GM12878 (cell line): ENCODE results near the gene RNF7. TPM values are rescaled to one million over a fixed set of nuclear protein-coding genes. Genes with fewer than 3 reads are reported as not detected.

Experiments used
- ATAC-seq: fragments of 200-7000 bp; cut with Tn5 transposase; 3 replicates; pipeline ENCODE4 v1.9.1; 2020; ENCODE audit warnings: mild to moderate bottlenecking, moderate library complexity
- BruUV-seq: library from RNA; stranded (reverse); fragments of 400-500 nt; replicated peaks from 2 replicates; lab custom pipeline; 2021; lab: Mats Ljungman, UMichigan
- CTCF ChIA-PET: fragments of 300-600 bp; sonication (Branson Sonifier 250); formaldehyde crosslinking; extraction: SDS; loops from one replicate; lab custom pipeline; 2021; ENCODE audit warnings: inconsistent platforms; lab: Yijun Ruan, JAX
- POLR2A ChIA-PET: fragments of 350-600 bp; formaldehyde crosslinking; extraction: SDS; loops from one replicate; lab custom pipeline; 2021; ENCODE audit warnings: inconsistent platforms; lab: Charles Lee
- RAD21 ChIA-PET: fragments of 300-600 bp; sonication (Branson Sonifier 250); formaldehyde crosslinking; loops from one replicate; lab custom pipeline; 2023; ENCODE audit warnings: antibody characterized with exemption; ENCODE audit not compliant: unreplicated experiment; lab: Charles Lee
- SMC1A ChIA-PET: fragments of 300-600 bp; sonication (Branson Sonifier 250); formaldehyde crosslinking; loops from one replicate; lab custom pipeline; 2023; ENCODE audit not compliant: unreplicated experiment, uncharacterized antibody; lab: Charles Lee
- DNase-seq: peaks from one replicate; pipeline ENCODE4 v3.0.0-alpha.2; 2011; ENCODE audit warnings: low read depth, low spot score
- FAIRE-seq: peaks from 3 replicates; lab custom pipeline; 2011; peaks lifted over from hg19 to GRCh38; lab: Jason Lieb, UNC
- H2AFZ ChIP-seq: 2 replicates; pipeline ENCODE4 v1.6.0; 2011; ENCODE audit warnings: low read depth, low read length, control low read depth; ENCODE audit not compliant: control insufficient read depth
- H3K27ac ChIP-seq: 2 replicates; pipeline ENCODE4 v1.5.1; 2011; ENCODE audit warnings: control low read depth; ENCODE audit not compliant: control insufficient read depth, insufficient read depth
- H3K27me3 ChIP-seq, 2 experiments: replicated peaks in 1 of 2; 2 replicates each; pipeline versions ENCODE4 v1.6.0 to v1.6.1; 2011; ENCODE audit warnings: low read length in 1 of 2; ENCODE audit not compliant: control insufficient read depth in 2 of 2, insufficient read depth in 2 of 2
- H3K36me3 ChIP-seq, 2 experiments: 2 replicates each; pipeline ENCODE4 v1.5.1; 2011; ENCODE audit warnings: low read length in 1 of 2; ENCODE audit not compliant: control insufficient read depth in 2 of 2, insufficient read depth in 2 of 2
- H3K4me1 ChIP-seq: 2 replicates; pipeline ENCODE4 v1.6.1; 2011; ENCODE audit warnings: mild to moderate bottlenecking, low read length, moderate library complexity, mixed read lengths; ENCODE audit not compliant: control insufficient read depth, insufficient read depth
- H3K4me2 ChIP-seq: 2 replicates; pipeline ENCODE4 v1.6.0; 2011; ENCODE audit warnings: control low read depth; ENCODE audit not compliant: control insufficient read depth, insufficient read depth
- H3K4me3 ChIP-seq: fragments of 200-600 bp; sonication (generic); 2 replicates; pipeline ENCODE4 v1.5.1; 2016
- H3K79me2 ChIP-seq: 2 replicates; pipeline ENCODE4 v1.6.0; 2011; ENCODE audit warnings: low read length; ENCODE audit not compliant: control insufficient read depth, insufficient read depth
- H3K9ac ChIP-seq: 2 replicates; pipeline ENCODE4 v1.8.0; 2011; ENCODE audit warnings: low read length, control low read depth, mixed read lengths; ENCODE audit not compliant: control insufficient read depth, insufficient read depth
- H3K9me3 ChIP-seq: replicated peaks from 3 replicates; pipeline ENCODE4 v1.5.1; 2011; ENCODE audit warnings: mild to moderate bottlenecking, low read length; ENCODE audit not compliant: control insufficient read depth, insufficient read depth
- H4K20me1 ChIP-seq: 2 replicates; pipeline ENCODE4 v1.6.0; 2011; ENCODE audit not compliant: control insufficient read depth, insufficient read depth
- EP300 ChIP-seq, 2 experiments: fragments of 150-350 bp in 1 of 2; IDR thresholded peaks; 2 replicates each; pipeline ENCODE4 v1.6.1; 2011 to 2012; ENCODE audit warnings: low read depth in 2 of 2, low read length in 2 of 2, borderline replicate concordance in 1 of 2, improper control_type of control experiment in 1 of 2, inconsistent platforms in 1 of 2; ENCODE audit not compliant: control insufficient read depth in 1 of 2
- LARP7 ChIP-seq: fragments of 450-650 bp; IDR thresholded peaks from 2 replicates; pipeline ENCODE4 v1.6.1; 2017; ENCODE audit warnings: mild to moderate bottlenecking
- SMAD1 ChIP-seq: fragments of 450-650 bp; IDR thresholded peaks from 2 replicates; pipeline ENCODE4 v1.6.1; 2018; ENCODE audit warnings: mild to moderate bottlenecking, low read depth; ENCODE audit not compliant: partially characterized antibody
- SREBF2 ChIP-seq: IDR thresholded peaks from 2 replicates; pipeline ENCODE4 v1.6.1; 2012; ENCODE audit warnings: mild to moderate bottlenecking, low read length
- WGBS: methylation state at CpG from one replicate; pipeline ENCODE4 v1.1.6; 2016; ENCODE audit warnings: low lambda C conversion rate; ENCODE audit not compliant: insufficient replicate concordance, insufficient coverage; ENCODE audit errors: missing lambda C conversion rate; 5-methylcytosine and 5-hydroxymethylcytosine counted together
- in situ Hi-C: fragments of 300-500 bp; cut with MboI; formaldehyde crosslinking; loops from 9 replicates; pipeline ENCODE4 v1.14.3; 2018; ENCODE audit warnings: mixed read lengths
- intact Hi-C: fragments of 100-400 bp; cut with micrococcal nuclease; formaldehyde crosslinking; loops from one replicate; pipeline ENCODE4 v1.14.2; 2022; ENCODE audit not compliant: unreplicated experiment
- polyA plus RNA-seq, 11 experiments: library from polyadenylated mRNA; depleted of rRNA in 4 of 11; unstranded in 6 of 11; stranded (reverse) in 5 of 11; fragments of >200 nt; fragmentation: Nextera tagmentation in 4 of 11; fragmentation: Illumina TruSeq in 1 of 11; extraction: Ambion mirVana in 4 of 11; extraction: Trizol in 1 of 11; gene quantifications; 1 replicate in 1 of 11; 2 replicates in 10 of 11; pipeline versions ENCODE4 v1.2.1 to v1.2.3, GENCODE V29; 2011 to 2016; ENCODE audit warnings: inconsistent platforms in 2 of 11, missing spikeins in 2 of 11, low read depth in 1 of 11
- total RNA-seq, 4 experiments: library from RNA; depleted of rRNA in 3 of 4; stranded (reverse); fragments of >200 nt in 3 of 4; fragmentation: Illumina TruSeq in 1 of 4; extraction: Trizol in 1 of 4; gene quantifications; 2 replicates each; pipeline versions ENCODE4 v1.2.1 to v1.2.3, GENCODE V29; 2013 to 2021
- TF ChIP-seq, protein P1 (sequence below): IDR thresholded peaks from 2 replicates; pipeline ENCODE4 v1.6.1; 2012; ENCODE audit warnings: low read depth, low read length, improper control_type of control experiment
- TF ChIP-seq, protein P2 (sequence below): fragments of 450-650 bp; IDR thresholded peaks from 2 replicates; pipeline ENCODE4 v1.6.1; 2017; ENCODE audit warnings: mild to moderate bottlenecking, low read depth, inconsistent platforms; ENCODE audit not compliant: poor library complexity, severe bottlenecking
- TF ChIP-seq, protein P3 (sequence below): IDR thresholded peaks from 2 replicates; pipeline ENCODE4 v1.6.1; 2012; ENCODE audit warnings: mild to moderate bottlenecking, low read depth, low read length
- TF ChIP-seq, protein P4 (sequence below): fragments of 450-650 bp; IDR thresholded peaks from 2 replicates; pipeline ENCODE4 v1.6.1; 2018; ENCODE audit warnings: borderline replicate concordance, mild to moderate bottlenecking; ENCODE audit not compliant: partially characterized antibody

Gene RNF7
- total and polyA plus RNA-seq, 10 of the 15 experiments (the other 5 are each of a cell fraction or from before 2014, with no cell fraction given) = 36.0 to 146 (median 76.4) TPM

DNA sequence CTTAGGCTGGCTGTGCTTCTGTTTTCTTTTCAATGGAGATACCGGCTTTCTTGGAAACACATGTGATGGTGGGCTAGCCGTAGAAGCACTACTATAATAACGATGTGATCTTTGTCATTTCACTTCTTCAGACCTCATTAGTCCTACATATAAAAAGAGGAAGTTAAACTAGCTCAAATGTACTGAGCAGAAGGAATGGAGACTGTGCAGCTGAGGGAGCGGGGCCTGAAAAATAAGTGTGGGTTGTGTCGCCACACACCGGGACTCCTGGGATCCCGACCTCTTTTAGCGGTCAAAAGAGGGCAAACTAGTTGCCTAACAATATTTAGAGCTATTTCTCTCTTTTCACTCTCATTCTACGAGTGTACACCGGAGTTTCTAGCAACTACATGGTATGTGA, 1.0 kb upstream of the RNF7 start (continued):
- TF ChIP-seq, protein P1, sequence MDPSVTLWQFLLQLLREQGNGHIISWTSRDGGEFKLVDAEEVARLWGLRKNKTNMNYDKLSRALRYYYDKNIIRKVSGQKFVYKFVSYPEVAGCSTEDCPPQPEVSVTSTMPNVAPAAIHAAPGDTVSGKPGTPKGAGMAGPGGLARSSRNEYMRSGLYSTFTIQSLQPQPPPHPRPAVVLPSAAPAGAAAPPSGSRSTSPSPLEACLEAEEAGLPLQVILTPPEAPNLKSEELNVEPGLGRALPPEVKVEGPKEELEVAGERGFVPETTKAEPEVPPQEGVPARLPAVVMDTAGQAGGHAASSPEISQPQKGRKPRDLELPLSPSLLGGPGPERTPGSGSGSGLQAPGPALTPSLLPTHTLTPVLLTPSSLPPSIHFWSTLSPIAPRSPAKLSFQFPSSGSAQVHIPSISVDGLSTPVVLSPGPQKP = no peak
- TF ChIP-seq SMAD1 (no peak), EP300 (IDR thresholded peaks at IDR 0.05; ENCODE audit: borderline replicate concordance in 1 of 2, control insufficient read depth in 1 of 2, low read depth in 2 of 2, low read length in 2 of 2) (no peak)

DNA sequence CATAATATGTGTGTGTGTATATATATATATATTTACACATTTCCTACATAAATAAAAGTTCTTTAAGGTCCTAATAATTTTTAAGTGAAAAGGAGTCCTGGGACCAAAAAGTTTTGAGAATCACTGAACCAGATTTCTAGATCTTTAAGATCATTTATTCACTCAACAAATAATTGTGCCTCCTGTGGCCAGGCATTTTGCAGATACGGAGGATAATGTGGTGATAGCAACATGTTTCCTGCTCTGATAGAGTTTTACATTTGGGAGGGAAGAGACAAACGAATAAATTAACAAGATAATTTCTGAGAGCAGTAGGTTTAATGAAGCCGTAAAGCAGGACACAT, 448 bp upstream of the RNF7 start:
- Histone ChIP-seq H3K36me3 (peaks cover 0 to 3% of the 10 kb centered on the region in 2 experiments; a peak in 1 of 4 replicates), H3K4me1 (0 out of 2 replicates have a peak, but pooled peaks cover 5% of the 10 kb centered on the region), H4K20me1 (no peaks in the 10 kb centered on the region), H3K4me3 (no peak overlapping the region), H3K27me3 (no peaks in the 10 kb centered on the region), H3K79me2 (peaks cover 42% of the 10 kb centered on the region), H3K9ac (no peak overlapping the region), H3K9me3 (no peaks in the 10 kb centered on the region), H3K4me2 (peak overlapping the region; percentile 69), H2AFZ (peak overlapping the region; percentile 96), H3K27ac (peak overlapping the region; percentile 30; the same call in 1 of the 2 replicates)
- in situ Hi-C loops = no loop called here
- no TSS peak for BruUV-seq
- RAD21 ChIA-PET = interaction anchor here (1.0 to 4.1 kb wide), 3 partner anchors 47 to 175 kb away, joined by 3 to 23 read pairs (median 4); partner anchors contain the start of gene ATP1B3
- intact Hi-C loops = loop anchor here (1.0 to 5.0 kb wide), 3 partner anchors 139 to 545 kb away; partner anchors contain the start of gene ATP1B3
- CTCF ChIA-PET = interaction anchor here (0.6 to 2.6 kb wide), 10 partner anchors 15 to 1636 kb away, joined by 3 to 33 read pairs (median 4); no protein-coding TSS in a partner anchor
- WGBS = 4% methylated on average over 3 of the region's 3 CpGs
- SMC1A ChIA-PET = interaction anchor here (0.9 kb wide), 1 partner anchor 140 kb away, joined by 4 read pairs; no protein-coding TSS in a partner anchor
- POLR2A ChIA-PET = interaction anchor here (1.5 kb wide), 1 partner anchor 140 kb away, joined by 12 read pairs; no protein-coding TSS in a partner anchor
- FAIRE-seq = no peak
- no peak for DNase-seq
- ATAC-seq = no peak
- TF ChIP-seq SMAD1 = peak; percentile 42
- TF ChIP-seq SREBF2 = no peak
- TF ChIP-seq, protein P2, sequence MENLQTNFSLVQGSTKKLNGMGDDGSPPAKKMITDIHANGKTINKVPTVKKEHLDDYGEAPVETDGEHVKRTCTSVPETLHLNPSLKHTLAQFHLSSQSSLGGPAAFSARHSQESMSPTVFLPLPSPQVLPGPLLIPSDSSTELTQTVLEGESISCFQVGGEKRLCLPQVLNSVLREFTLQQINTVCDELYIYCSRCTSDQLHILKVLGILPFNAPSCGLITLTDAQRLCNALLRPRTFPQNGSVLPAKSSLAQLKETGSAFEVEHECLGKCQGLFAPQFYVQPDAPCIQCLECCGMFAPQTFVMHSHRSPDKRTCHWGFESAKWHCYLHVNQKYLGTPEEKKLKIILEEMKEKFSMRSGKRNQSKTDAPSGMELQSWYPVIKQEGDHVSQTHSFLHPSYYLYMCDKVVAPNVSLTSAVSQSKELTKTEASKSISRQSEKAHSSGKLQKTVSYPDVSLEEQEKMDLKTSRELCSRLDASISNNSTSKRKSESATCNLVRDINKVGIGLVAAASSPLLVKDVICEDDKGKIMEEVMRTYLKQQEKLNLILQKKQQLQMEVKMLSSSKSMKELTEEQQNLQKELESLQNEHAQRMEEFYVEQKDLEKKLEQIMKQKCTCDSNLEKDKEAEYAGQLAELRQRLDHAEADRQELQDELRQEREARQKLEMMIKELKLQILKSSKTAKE = no peak
- TF ChIP-seq, protein P1 = no peak
- TF ChIP-seq, protein P3, sequence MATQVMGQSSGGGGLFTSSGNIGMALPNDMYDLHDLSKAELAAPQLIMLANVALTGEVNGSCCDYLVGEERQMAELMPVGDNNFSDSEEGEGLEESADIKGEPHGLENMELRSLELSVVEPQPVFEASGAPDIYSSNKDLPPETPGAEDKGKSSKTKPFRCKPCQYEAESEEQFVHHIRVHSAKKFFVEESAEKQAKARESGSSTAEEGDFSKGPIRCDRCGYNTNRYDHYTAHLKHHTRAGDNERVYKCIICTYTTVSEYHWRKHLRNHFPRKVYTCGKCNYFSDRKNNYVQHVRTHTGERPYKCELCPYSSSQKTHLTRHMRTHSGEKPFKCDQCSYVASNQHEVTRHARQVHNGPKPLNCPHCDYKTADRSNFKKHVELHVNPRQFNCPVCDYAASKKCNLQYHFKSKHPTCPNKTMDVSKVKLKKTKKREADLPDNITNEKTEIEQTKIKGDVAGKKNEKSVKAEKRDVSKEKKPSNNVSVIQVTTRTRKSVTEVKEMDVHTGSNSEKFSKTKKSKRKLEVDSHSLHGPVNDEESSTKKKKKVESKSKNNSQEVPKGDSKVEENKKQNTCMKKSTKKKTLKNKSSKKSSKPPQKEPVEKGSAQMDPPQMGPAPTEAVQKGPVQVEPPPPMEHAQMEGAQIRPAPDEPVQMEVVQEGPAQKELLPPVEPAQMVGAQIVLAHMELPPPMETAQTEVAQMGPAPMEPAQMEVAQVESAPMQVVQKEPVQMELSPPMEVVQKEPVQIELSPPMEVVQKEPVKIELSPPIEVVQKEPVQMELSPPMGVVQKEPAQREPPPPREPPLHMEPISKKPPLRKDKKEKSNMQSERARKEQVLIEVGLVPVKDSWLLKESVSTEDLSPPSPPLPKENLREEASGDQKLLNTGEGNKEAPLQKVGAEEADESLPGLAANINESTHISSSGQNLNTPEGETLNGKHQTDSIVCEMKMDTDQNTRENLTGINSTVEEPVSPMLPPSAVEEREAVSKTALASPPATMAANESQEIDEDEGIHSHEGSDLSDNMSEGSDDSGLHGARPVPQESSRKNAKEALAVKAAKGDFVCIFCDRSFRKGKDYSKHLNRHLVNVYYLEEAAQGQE = no peak
- TF ChIP-seq LARP7 = no peak
- TF ChIP-seq, protein P4, sequence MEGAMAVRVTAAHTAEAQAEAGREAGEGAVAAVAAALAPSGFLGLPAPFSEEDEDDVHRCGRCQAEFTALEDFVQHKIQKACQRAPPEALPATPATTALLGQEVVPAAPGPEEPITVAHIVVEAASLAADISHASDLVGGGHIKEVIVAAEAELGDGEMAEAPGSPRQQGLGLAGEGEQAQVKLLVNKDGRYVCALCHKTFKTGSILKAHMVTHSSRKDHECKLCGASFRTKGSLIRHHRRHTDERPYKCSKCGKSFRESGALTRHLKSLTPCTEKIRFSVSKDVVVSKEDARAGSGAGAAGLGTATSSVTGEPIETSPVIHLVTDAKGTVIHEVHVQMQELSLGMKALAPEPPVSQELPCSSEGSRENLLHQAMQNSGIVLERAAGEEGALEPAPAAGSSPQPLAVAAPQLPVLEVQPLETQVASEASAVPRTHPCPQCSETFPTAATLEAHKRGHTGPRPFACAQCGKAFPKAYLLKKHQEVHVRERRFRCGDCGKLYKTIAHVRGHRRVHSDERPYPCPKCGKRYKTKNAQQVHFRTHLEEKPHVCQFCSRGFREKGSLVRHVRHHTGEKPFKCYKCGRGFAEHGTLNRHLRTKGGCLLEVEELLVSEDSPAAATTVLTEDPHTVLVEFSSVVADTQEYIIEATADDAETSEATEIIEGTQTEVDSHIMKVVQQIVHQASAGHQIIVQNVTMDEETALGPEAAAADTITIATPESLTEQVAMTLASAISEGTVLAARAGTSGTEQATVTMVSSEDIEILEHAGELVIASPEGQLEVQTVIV = peak; percentile 98
